Ovary (tissue), 3 donors: ENCODE measurements around the gene ELP2.

Source experiments
- POLR2A ChIP-seq: fragments of 450-650 bp; IDR thresholded peaks from one replicate; pipeline ENCODE4 v1.6.1; 2017; ENCODE audit warnings: antibody characterized with exemption, mild to moderate bottlenecking, moderate library complexity
- TF ChIP-seq, protein P1 (sequence below), 3 donors: fragments of 450-650 bp in 2 of 3; fragments of 200-600 bp in 1 of 3; IDR thresholded peaks; one replicate each; pipeline versions ENCODE4 v1.5.1 to v1.8.0; 2016 to 2022; ENCODE audit warnings: antibody characterized with exemption in 3 of 3, mild to moderate bottlenecking in 1 of 3
- donor health status: DM: no; HTN: no; CAD: no.

DNA sequence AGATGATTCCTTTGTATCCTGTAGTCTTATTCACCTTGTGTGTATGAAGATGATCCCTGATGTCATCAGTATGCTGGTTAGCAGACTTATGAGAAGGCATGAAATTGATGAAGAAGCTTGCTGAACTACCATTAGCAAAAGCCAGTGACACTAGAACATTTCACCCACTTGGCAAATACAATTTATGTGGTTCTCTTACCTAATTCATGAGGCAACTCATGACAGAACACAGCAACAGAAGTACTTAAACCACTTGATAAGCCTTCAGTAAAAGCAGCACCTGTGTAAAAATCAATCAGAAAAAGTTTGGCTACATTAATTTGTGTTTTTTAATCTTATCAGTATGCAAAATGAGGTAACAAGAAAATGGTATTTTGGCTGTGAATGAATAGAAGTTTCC is 17.4 kb upstream of the ELP2 start:
- TF ChIP-seq POLR2A: no peak
- TF ChIP-seq, protein P1, sequence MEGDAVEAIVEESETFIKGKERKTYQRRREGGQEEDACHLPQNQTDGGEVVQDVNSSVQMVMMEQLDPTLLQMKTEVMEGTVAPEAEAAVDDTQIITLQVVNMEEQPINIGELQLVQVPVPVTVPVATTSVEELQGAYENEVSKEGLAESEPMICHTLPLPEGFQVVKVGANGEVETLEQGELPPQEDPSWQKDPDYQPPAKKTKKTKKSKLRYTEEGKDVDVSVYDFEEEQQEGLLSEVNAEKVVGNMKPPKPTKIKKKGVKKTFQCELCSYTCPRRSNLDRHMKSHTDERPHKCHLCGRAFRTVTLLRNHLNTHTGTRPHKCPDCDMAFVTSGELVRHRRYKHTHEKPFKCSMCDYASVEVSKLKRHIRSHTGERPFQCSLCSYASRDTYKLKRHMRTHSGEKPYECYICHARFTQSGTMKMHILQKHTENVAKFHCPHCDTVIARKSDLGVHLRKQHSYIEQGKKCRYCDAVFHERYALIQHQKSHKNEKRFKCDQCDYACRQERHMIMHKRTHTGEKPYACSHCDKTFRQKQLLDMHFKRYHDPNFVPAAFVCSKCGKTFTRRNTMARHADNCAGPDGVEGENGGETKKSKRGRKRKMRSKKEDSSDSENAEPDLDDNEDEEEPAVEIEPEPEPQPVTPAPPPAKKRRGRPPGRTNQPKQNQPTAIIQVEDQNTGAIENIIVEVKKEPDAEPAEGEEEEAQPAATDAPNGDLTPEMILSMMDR (IDR thresholded peaks at IDR 0.05): no peak
